IMR-90 (cell line): Measurements from ENCODE around the gene TAPT1. TPM values are rescaled to one million over a fixed set of nuclear protein-coding genes. Genes with fewer than 3 reads are reported as not detected.

Source experiments
- ATAC-seq: fragments of 200-7000 bp; cut with Tn5 transposase; 2 replicates; pipeline ENCODE4 v1.9.1; 2020; ENCODE audit warnings: low read depth, mild to moderate bottlenecking, moderate library complexity
- BruUV-seq: library from RNA; stranded (reverse); fragments of 400-500 nt; replicated peaks from 2 replicates; lab custom pipeline; 2021; lab: Mats Ljungman, UMichigan
- CTCF ChIA-PET: fragments of 300-600 bp; formaldehyde crosslinking; extraction: SDS; loops from one replicate; lab custom pipeline; 2021; ENCODE audit warnings: antibody characterized with exemption; lab: Yijun Ruan, JAX
- POLR2A ChIA-PET: fragments of 300-600 bp; sonication (Branson Sonifier 250); formaldehyde crosslinking; loops from one replicate; lab custom pipeline; 2022; ENCODE audit warnings: antibody characterized with exemption; ENCODE audit not compliant: unreplicated experiment; lab: Charles Lee
- DNase-seq: peaks from one replicate; pipeline ENCODE4 v3.0.0; 2013
- H2AFZ ChIP-seq: replicated peaks from 2 replicates; pipeline ENCODE3; 2013; ENCODE audit warnings: low read length, mild to moderate bottlenecking; ENCODE audit not compliant: poor library complexity
- H2AK5ac ChIP-seq: 2 replicates; pipeline ENCODE4 v1.6.1; 2013; ENCODE audit warnings: low read depth, low read length, inconsistent platforms
- H2AK9ac ChIP-seq: replicated peaks from 2 replicates; pipeline ENCODE3; 2013; ENCODE audit warnings: mild to moderate bottlenecking, low read depth, low read length, moderate library complexity; ENCODE audit not compliant: poor library complexity
- H2BK120ac ChIP-seq: 2 replicates; pipeline ENCODE4 v1.6.1; 2013; ENCODE audit warnings: low read depth, low read length, inconsistent platforms
- H2BK15ac ChIP-seq: 3 replicates; pipeline ENCODE4 v1.6.1; 2013; ENCODE audit warnings: low read depth, low read length, inconsistent platforms
- H2BK20ac ChIP-seq: 2 replicates; pipeline ENCODE4 v1.6.1; 2013; ENCODE audit warnings: low read depth, mild to moderate bottlenecking, inconsistent platforms, low read length, moderate library complexity
- H2BK5ac ChIP-seq: 2 replicates; pipeline ENCODE4 v1.6.1; 2013; ENCODE audit warnings: mild to moderate bottlenecking, low read depth, low read length, inconsistent platforms; ENCODE audit not compliant: poor library complexity, severe bottlenecking
- H3K14ac ChIP-seq: replicated peaks from 2 replicates; pipeline ENCODE4 v1.6.1; 2013; ENCODE audit warnings: low read depth, low read length, inconsistent platforms
- H3K18ac ChIP-seq: 2 replicates; pipeline ENCODE4 v1.6.1; 2013; ENCODE audit warnings: low read depth, low read length, control low read depth
- H3K23ac ChIP-seq: 2 replicates; pipeline ENCODE4 v1.6.1; 2013; ENCODE audit warnings: low read depth, low read length, inconsistent platforms
- H3K27ac ChIP-seq: 2 replicates; pipeline ENCODE4 v1.5.1; 2013; ENCODE audit warnings: mild to moderate bottlenecking, control low read depth, low read length; ENCODE audit not compliant: insufficient read depth
- H3K27me3 ChIP-seq: 2 replicates; pipeline ENCODE4 v1.6.1; 2013; ENCODE audit warnings: low read length; ENCODE audit not compliant: control insufficient read depth, insufficient read depth
- H3K36me3 ChIP-seq: 2 replicates; pipeline ENCODE4 v1.6.1; 2013; ENCODE audit warnings: low read length, mixed read lengths; ENCODE audit not compliant: control insufficient read depth, insufficient read depth
- H3K4ac ChIP-seq: 2 replicates; pipeline ENCODE4 v1.6.1; 2013; ENCODE audit warnings: low read depth, low read length, inconsistent platforms
- H3K4me1 ChIP-seq: 2 replicates; pipeline ENCODE4 v1.6.1; 2013; ENCODE audit warnings: low read length, mixed read lengths; ENCODE audit not compliant: control insufficient read depth, insufficient read depth
- H3K4me2 ChIP-seq: 2 replicates; pipeline ENCODE4 v1.6.1; 2013; ENCODE audit warnings: low read depth, mild to moderate bottlenecking, control low read depth, low read length, moderate library complexity
- H3K4me3 ChIP-seq: 2 replicates; pipeline ENCODE4 v1.5.1; 2013; ENCODE audit warnings: low read depth, mild to moderate bottlenecking, control low read depth, low read length, moderate library complexity; ENCODE audit not compliant: insufficient read depth
- H3K56ac ChIP-seq: 2 replicates; pipeline ENCODE4 v1.6.1; 2013; ENCODE audit warnings: low read length, inconsistent platforms; ENCODE audit not compliant: insufficient read depth; ENCODE audit errors: extremely low read depth
- H3K79me1 ChIP-seq, 2 experiments: 2 replicates each; pipeline ENCODE4 v1.6.1; 2013; ENCODE audit warnings: low read length in 2 of 2, inconsistent platforms in 1 of 2, low read depth in 1 of 2
- H3K9ac ChIP-seq: 2 replicates; pipeline ENCODE4 v1.6.1; 2013; ENCODE audit warnings: low read depth, low read length, control low read depth
- H3K9me1 ChIP-seq: 2 replicates; pipeline ENCODE4 v1.6.1; 2013; ENCODE audit warnings: low read length, inconsistent platforms; ENCODE audit not compliant: insufficient read depth
- H3K9me3 ChIP-seq: 2 replicates; pipeline ENCODE4 v1.6.1; 2013; ENCODE audit warnings: low read length; ENCODE audit not compliant: control insufficient read depth, insufficient read depth
- H4K20me1 ChIP-seq: 2 replicates; pipeline ENCODE4 v1.6.1; 2013; ENCODE audit warnings: low read length, inconsistent platforms; ENCODE audit not compliant: insufficient read depth
- H4K5ac ChIP-seq: 2 replicates; pipeline ENCODE4 v1.6.1; 2013; ENCODE audit warnings: mild to moderate bottlenecking, low read depth, low read length, control low read depth
- H4K8ac ChIP-seq, 2 experiments: 2 replicates each; pipeline ENCODE4 v1.6.1; 2013; ENCODE audit warnings: low read depth in 2 of 2, low read length in 2 of 2, control low read depth in 1 of 2, inconsistent platforms in 1 of 2
- H4K91ac ChIP-seq: 2 replicates; pipeline ENCODE4 v1.6.1; 2013; ENCODE audit warnings: low read depth, low read length, inconsistent platforms; ENCODE audit not compliant: insufficient read depth
- CEBPB ChIP-seq: IDR thresholded peaks from 2 replicates; pipeline ENCODE4 v1.6.1; 2012; ENCODE audit warnings: low read depth, low read length, improper control_type of control experiment
- ELK1 ChIP-seq: fragments of 150-350 bp; IDR thresholded peaks from 2 replicates; pipeline ENCODE4 v1.6.1; 2016; ENCODE audit warnings: low read depth, mild to moderate bottlenecking, low read length, moderate library complexity, borderline replicate concordance
- FOS ChIP-seq: fragments of 150-350 bp; IDR thresholded peaks from 2 replicates; pipeline ENCODE4 v1.6.1; 2016; ENCODE audit warnings: low read depth, low read length
- MAZ ChIP-seq: IDR thresholded peaks from 2 replicates; pipeline ENCODE4 v1.6.1; 2012; ENCODE audit warnings: low read depth, mild to moderate bottlenecking, low read length, improper control_type of control experiment, moderate library complexity, borderline replicate concordance
- MXI1 ChIP-seq: IDR thresholded peaks from 2 replicates; pipeline ENCODE4 v1.6.1; 2012; ENCODE audit warnings: low read depth, mild to moderate bottlenecking, low read length, moderate library complexity, borderline replicate concordance
- RFX5 ChIP-seq: IDR thresholded peaks from 2 replicates; pipeline ENCODE4 v1.8.0; 2012; ENCODE audit warnings: low read depth, mild to moderate bottlenecking, low read length, moderate library complexity
- SMC3 ChIP-seq: fragments of 150-350 bp; IDR thresholded peaks from 2 replicates; pipeline ENCODE4 v1.6.1; 2016; ENCODE audit warnings: low read depth, mild to moderate bottlenecking, antibody characterized with exemption, low read length, moderate library complexity
- USF2 ChIP-seq: fragments of 150-350 bp; IDR thresholded peaks from 2 replicates; pipeline ENCODE4 v1.6.1; 2017; ENCODE audit warnings: mild to moderate bottlenecking, antibody characterized with exemption, low read length, low read depth
- WGBS, 2 experiments: methylation state at CpG; one replicate each; pipeline versions ENCODE4 v1.1.5 to v1.1.7; 2013; ENCODE audit warnings: missing lambda C conversion rate in 2 of 2; ENCODE audit not compliant: insufficient read length in 1 of 2; ENCODE audit errors: extremely low coverage in 2 of 2; 5-methylcytosine and 5-hydroxymethylcytosine counted together
- dilution Hi-C: fragments of 300-500 bp; cut with HindIII; formaldehyde crosslinking; loops from one replicate; pipeline ENCODE4 v1.14.3; 2018; ENCODE audit warnings: low sequenced_read_pairs; ENCODE audit not compliant: unreplicated experiment
- in situ Hi-C: fragments of 300-500 bp; cut with MboI; formaldehyde crosslinking; loops from 3 replicates; pipeline ENCODE4 v1.14.3; 2019; ENCODE audit warnings: low sequenced_read_pairs, inconsistent platforms, mixed read lengths
- intact Hi-C: fragments of 100-400 bp; cut with micrococcal nuclease; formaldehyde crosslinking; loops from 2 replicates; pipeline ENCODE4 v1.10.0; 2022
- polyA plus RNA-seq, 3 experiments: library from polyadenylated mRNA; depleted of rRNA; stranded (reverse); fragments of >200 nt; gene quantifications; 2 replicates each; pipeline ENCODE4 v1.2.3, GENCODE V29; 2012; ENCODE audit warnings: low replicate concordance in 1 of 3
- total RNA-seq: library from RNA; depleted of rRNA; stranded (reverse); fragments of >200 nt; gene quantifications from 2 replicates; pipeline ENCODE4 v1.2.3, GENCODE V29; 2012

TAPT1 gene
- total and polyA plus RNA-seq, 2 of the 4 experiments (the other 2 are of a cell fraction), result 5.6 to 12.2 TPM

GRCh38 chr4:16233569-16234177 is 7.4 kb upstream of the TAPT1 start:
- H3K79me1 ChIP-seq, result no peaks in the 10 kb centered on the region
- H3K27me3 ChIP-seq, result peaks cover 3% of the 10 kb centered on the region; the same call in 1 of the 2 replicates
- no peak overlapping the region for H2BK20ac ChIP-seq
- no peak overlapping the region for H3K14ac ChIP-seq
- H4K91ac ChIP-seq, result no peak overlapping the region
- no peak overlapping the region for H4K5ac ChIP-seq
- H3K9me1 ChIP-seq, result no peaks in the 10 kb centered on the region
- H2AK5ac ChIP-seq, result no peak overlapping the region
- H3K4me3 ChIP-seq, result no peak overlapping the region
- no peak overlapping the region for H3K18ac ChIP-seq
- no peak overlapping the region for H3K4me2 ChIP-seq
- no peak overlapping the region for H3K9ac ChIP-seq
- ATAC-seq (no peak), DNase-seq (no peak)
- POLR2A ChIA-PET, result no interaction called here
- TF ChIP-seq ELK1 (no peak), CEBPB (no peak), RFX5 (no peak), MXI1 (no peak), USF2 (no peak), FOS (no peak), MAZ (no peak), SMC3 (no peak)
- WGBS, 2 experiments, result no CpG with 5 or more reads among the region's 4 CpGs
- no peak overlapping the region for H2BK5ac ChIP-seq
- no peak overlapping the region for H3K27ac ChIP-seq
- no peak overlapping the region for H2BK15ac ChIP-seq
- in situ Hi-C loops (no loop called here), intact Hi-C loops (no loop called here), dilution Hi-C loops (no loop called here)
- BruUV-seq, result no TSS peak
- no peaks in the 10 kb centered on the region for H4K20me1 ChIP-seq
- H2BK120ac ChIP-seq, result no peak overlapping the region
- no peak overlapping the region for H3K56ac ChIP-seq
- H4K8ac ChIP-seq, result no peak overlapping the region
- H3K4me1 ChIP-seq, result no peaks in the 10 kb centered on the region
- no peaks in the 10 kb centered on the region for H3K36me3 ChIP-seq
- H3K23ac ChIP-seq, result no peak overlapping the region
- H2AFZ ChIP-seq, result no peak overlapping the region
- no peak overlapping the region for H3K4ac ChIP-seq
- H3K9me3 ChIP-seq, result no peaks in the 10 kb centered on the region
- CTCF ChIA-PET, result interaction anchor here (0.6 kb wide), 1 partner anchor 35 kb away, joined by 4 read pairs; no protein-coding TSS in a partner anchor
- no peak overlapping the region for H2AK9ac ChIP-seq
